GM19351 (cell line): ENCODE data around the gene COA5.

Source experiments
- ATAC-seq: cut with Tn5 transposase; IDR thresholded peaks from one replicate; pipeline ENCODE4 v1.9.1; 2021; ENCODE audit warnings: mild to moderate bottlenecking, moderate library complexity; ENCODE audit not compliant: unreplicated experiment

The COA5 gene, protein sequence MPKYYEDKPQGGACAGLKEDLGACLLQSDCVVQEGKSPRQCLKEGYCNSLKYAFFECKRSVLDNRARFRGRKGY

DNA sequence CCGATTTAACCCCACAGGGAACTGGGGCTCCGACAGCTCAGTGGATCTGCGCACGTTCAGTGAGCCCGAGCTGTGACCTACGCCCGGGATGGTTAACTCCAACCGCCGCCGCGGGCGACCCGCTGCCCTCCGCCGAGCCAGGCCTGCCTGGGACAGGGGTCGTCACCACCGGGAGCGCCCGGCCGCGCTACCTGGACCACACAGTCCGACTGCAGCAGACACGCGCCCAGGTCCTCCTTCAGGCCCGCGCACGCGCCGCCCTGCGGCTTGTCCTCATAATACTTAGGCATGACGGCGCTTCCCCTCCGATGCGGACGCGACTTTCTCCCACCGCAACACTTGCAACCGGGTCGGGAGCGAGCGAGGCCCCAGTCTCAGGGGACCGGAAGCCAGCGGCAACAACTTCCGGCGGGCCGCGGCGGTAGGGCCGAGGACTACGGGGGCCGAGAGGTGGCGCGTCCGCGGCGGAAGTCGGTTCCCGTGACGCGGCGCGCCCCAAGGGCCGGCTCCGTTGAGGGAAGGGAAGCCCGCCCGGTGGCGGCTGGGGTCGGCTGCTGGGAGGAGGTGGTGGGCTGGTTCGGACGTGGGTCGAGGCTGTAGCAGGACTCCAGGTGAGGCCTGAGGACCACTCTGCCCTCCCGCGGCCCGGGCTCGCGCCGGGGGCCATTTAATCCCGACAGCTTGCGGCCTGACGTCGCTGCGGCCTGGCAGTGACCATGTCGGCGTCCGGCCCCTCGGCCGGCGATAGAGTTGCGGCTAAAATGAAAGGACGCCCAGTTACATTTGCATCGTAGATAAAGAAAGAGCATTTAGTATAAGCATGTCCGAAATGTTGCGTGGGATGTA is at the start of gene COA5, which contains the start of gene UNC50:
Gene COA5 (minus strand): TSS at position 397 of the 846 bp plus-strand sequence. CDS start 107 bp downstream, at position 290.
Gene UNC50 (plus strand): TSS at position 474 of the 846 bp plus-strand sequence. CDS start 1,171 bp downstream, outside the sequence.
- peak; percentile 93 for ATAC-seq

- no peak for ATAC-seq
Observed at GRCh38 chr2:98656800-98657199, 48.5 kb upstream of the COA5 start.

GRCh38 chr2:98654699-98655495 is 46.6 kb upstream of the COA5 start:
- no peak for ATAC-seq

DNA sequence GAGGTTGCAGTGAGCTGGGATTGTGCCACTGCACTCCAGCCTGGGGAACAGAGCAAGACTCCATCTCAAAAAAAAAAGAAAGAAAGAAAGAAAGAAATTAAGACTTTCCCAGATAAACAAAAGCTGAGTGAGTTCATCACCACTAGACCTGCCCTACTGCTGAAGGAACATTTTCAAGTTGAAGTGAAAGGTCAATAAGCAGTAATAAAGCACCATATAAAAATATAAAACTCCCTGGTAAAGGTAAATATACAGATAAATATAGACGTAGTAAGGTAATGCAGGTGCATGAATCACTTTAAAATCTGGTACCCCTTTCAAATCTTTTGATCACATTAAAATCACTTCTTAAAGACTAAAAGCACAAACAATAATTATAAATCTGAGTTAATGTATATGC is 42.7 kb upstream of the COA5 start:
- no peak for ATAC-seq

GRCh38 chr2:98649992-98650375 is 41.7 kb upstream of the COA5 start:
- ATAC-seq, result no peak

DNA sequence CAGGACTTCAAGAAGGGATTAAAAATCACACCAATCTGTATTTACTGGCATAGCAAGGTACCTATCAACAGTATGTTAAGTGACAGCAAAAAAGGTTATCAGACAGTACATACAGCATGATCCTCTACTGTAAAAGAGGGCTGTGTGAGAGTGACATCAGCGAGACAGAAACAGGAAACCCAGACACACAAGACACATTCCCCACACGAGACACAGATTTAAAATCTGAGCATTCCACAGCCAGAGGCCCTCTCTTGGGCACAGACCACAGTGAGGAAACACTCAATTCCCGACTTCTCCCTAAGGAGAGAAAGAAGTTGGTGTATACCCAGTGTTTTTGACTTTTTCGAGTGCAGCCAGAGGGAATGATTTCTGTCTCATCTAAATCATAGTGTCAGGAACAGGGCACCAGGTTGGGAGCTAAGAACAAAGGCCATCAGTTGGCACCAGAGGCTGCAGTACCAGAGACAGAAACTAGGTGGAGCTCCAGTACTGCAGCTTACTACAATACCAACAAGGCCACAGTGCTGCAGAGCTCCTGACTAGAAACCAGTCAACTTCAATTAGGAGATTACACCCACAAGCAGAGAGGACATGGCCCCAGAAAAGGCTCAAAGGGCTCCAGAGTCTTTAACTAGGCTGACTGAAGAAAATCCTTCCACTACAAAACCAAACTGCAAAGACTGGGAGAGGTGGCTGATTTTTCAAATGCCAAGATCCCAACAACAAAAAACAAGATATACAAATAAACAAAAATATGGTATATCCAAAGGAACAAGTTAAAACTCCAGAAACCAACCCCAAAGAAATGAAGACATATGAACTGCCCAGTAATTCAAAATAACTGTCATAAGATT is 41.1 kb upstream of the COA5 start:
- peak; percentile 59 for ATAC-seq

GRCh38 chr2:98648451-98648850 is 40.1 kb upstream of the COA5 start:
- ATAC-seq, result no peak

DNA sequence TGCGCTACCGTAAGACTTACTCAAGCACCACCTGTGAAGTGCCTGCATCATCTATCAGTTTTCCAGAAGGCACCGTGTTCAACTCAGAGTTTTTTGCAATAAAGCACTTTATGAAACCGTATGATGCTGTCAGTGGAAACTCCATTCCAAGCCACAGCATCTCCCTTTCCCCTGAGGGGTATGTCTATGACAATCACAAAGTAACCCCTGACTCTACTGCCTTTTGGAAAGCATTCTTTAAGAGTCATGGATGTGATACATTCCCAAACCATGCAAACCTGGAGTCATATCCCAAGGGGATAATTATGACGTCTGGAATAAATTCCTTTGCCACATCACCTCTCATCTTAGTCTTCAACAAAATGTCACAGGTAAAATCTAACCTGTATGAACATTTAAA is 39.3 kb upstream of the COA5 start:
- ATAC-seq, result no peak

DNA sequence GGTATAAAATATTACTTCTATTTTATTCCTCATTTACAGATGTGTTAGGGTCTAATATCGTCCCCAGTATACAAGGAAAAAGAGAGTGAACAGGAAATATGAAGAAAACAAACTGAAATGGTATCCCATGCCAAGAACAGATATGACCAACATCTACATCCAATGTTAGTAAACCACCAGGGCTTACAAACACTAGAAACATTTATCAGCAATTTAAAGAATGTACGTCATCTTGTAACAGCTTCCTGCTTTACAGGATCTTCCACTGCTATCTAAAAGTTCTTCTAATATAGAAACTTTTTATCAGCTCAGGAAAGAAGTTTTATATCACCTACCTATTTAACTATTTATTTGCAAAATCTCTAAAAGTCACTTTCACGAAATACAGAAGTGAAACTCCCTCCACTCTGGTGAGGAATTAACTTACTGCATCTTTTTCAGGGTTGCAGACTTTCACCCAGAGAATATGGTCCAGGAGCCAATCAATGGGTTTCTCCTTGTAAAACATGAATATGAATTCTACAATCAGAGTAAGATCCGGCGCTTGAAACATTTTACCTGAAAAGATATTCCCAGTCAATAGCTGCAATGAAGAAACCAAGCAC is 35.3 kb upstream of the COA5 start:
- no peak for ATAC-seq

GRCh38 chr2:98637401-98638147 is 29.3 kb upstream of the COA5 start:
- ATAC-seq, result no peak

GRCh38 chr2:98634406-98635092 is 26.2 kb upstream of the COA5 start:
- ATAC-seq, result no peak

DNA sequence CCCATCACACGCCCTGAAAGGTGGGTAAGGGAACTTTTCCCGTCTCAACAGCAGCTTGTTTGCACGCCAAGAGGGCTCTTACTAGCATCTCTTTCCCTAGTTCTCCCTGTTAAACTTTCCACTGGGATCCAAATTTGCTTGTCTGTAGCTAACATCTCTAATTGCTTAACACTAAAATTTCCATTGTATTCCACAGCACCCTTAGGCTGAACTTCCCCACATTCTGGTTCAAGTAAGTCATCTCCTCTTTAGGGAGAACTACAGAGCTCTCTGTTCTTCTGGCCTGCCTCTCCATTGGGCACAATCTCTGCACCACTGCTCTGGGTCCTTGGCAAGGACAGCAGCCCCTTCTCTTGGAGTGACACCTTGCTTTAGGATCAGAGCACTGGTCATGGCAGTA is 24.0 kb upstream of the COA5 start:
- ATAC-seq, result no peak

- no peak for ATAC-seq
Observed at GRCh38 chr2:98623657-98624056, 15.3 kb upstream of the COA5 start.

DNA sequence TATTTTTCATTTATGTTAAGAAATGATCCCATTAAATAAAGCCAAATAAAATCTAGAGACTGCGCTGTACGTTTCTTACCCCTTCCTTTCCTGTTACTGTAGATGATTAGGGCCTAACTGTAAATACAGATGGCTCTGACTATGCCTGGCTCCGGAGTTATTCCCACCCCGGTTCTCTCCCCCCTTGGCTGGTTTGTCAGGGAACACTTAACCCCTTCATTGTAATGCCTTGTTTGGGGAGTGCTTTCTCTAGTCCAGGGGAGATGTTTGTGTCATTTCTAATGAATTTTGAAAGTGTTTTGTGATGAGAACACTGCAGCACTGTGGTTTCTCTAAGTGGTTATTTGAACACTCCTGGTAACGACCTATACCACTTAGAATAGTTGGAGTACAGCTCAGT is 8.8 kb upstream of the COA5 start:
- no peak for ATAC-seq

DNA sequence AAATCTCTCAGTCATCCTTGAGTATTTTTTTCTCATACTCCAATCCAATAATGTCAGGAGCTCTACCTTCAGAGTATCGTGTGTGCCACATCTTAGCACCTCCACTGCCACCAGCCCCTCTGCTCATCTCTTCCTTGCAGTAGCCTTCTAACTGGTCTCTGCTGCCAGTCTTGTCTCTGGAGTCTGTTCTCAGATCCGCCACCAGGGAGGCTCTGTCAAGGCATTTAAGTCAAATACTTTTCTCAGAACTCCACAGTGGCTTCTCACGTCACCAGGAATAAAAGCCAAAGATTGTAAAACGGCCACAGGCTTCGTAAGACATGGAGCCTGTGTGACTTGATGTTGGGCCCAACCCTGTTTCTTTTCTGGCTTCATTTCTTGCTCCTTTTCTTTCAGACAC is 7.2 kb upstream of the COA5 start:
- ATAC-seq, result no peak

- no peak for ATAC-seq
Observed at GRCh38 chr2:98614024-98614739, 5.9 kb upstream of the COA5 start.

DNA sequence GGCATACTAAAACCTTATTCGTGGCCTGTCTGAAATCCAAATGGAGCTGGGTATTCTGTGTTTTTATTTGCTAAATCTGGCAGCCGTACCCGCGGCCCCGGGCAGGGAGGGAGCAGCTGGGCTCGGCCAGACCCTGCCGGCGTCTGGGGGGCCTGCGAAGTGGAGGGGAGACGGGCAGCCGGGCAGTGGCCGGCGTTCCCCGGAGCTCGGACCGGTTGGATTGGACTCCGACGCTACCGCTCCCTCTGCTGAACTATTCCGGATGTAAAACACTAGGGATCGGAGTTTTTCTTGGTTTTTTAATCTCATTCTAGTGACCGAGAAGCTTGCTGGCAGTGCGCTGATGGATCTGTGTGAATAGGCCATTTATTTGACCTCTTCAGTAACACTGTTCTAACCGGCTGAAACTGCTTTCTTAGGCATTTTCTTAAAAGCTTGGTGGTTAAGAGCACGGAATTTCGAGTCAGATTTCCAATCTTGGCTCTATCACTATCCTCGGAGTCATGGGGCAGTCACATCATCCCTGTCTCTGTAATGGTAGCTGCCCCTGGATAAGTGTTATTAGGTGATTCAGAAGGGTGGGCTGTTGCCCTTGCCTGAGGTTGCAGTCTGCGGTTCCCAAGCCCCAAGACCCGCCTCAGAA is 771 bp upstream of the COA5 start:
- no peak for ATAC-seq

- ATAC-seq, result no peak
Observed at GRCh38 chr2:98607741-98608115, 584 bp downstream of the COA5 start.
